ENCODE measurements around the gene LRP1B.

LRP1B gene

GRCh38 chr2:141967980-141968379 is 162.8 kb downstream of the LRP1B start:
- no peak overlapping the region for H3K4me3 ChIP-seq
- no peak overlapping the region for H3K27ac ChIP-seq
- TF ChIP-seq CTCF (IDR thresholded peaks at IDR 0.05) = no peak

DNA sequence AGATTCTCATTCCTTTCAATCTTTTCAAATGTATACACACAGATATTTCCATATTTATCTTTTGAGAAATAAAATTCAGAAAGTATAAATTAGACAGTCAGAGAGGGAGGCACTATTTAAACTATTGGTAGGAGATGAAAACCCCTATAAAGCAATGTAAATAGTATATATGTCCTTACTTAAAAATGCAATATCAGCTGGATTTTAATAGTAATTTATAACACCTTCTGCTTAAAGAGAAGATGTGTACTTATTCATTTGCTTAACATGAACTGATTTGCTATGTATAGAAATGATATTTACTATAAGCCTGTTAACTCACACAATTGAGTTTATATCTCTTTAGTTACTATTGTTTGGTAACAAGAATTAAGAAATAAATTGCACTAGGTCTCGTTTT is 163.3 kb downstream of the LRP1B start:
- no peak for TF ChIP-seq CTCF (IDR thresholded peaks at IDR 0.05)
- DNase-seq (ENCODE audit: low spot score) = no peak
- Histone ChIP-seq H3K4me3 (no peak overlapping the region), H3K27ac (no peak overlapping the region)

More at GRCh38 chr2:141967980-141968379, 162.8 kb downstream of the LRP1B start:
- no peak for DNase-seq (ENCODE audit: low spot score)

DNA sequence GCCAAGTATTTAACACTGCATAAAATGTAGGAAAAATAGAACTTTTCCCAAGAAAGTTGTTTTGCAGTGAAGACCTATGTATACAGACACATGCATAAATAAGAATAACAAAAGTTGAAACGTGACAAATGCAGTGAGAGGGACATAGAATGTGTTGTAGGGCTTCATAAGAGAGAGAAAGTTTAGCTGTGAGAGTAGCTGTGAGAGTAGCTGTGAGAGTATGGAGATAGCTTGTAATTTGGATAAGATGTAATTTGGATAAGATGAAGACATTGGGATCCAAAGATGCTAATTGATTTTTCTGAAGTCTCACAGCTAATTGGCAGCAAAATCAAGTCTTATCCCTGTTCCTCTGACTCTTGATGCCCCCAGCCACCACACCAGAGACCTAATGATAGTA is 170.9 kb downstream of the LRP1B start:
- TF ChIP-seq CTCF (IDR thresholded peaks at IDR 0.05) = no peak
- no peak for DNase-seq (ENCODE audit: low spot score)
- H3K27ac ChIP-seq = no peak overlapping the region
- H3K4me3 ChIP-seq = no peak overlapping the region

DNA sequence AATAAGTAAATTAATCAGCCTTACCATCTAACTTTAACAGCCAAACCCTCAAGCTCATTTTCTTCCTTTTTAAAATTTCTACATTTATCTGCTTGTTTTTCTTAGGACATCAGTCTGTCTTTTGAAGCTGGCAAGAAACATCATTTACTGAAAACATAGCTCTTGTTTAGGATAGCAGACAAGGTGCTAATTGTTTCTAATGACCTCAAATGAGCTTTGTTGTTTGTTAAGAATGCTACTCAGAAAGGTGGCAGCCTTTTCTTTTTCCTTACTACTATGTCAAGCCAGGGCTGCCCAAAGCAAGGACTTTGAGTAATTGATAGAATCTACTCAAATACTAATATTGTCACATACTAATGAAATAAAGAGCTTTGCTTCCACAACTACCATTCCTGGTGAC is 171.8 kb downstream of the LRP1B start:
- H3K27ac ChIP-seq = no peak overlapping the region
- no peak overlapping the region for H3K4me3 ChIP-seq
- DNase-seq (ENCODE audit: low spot score) = no peak
- TF ChIP-seq CTCF (IDR thresholded peaks at IDR 0.05) = no peak

DNA sequence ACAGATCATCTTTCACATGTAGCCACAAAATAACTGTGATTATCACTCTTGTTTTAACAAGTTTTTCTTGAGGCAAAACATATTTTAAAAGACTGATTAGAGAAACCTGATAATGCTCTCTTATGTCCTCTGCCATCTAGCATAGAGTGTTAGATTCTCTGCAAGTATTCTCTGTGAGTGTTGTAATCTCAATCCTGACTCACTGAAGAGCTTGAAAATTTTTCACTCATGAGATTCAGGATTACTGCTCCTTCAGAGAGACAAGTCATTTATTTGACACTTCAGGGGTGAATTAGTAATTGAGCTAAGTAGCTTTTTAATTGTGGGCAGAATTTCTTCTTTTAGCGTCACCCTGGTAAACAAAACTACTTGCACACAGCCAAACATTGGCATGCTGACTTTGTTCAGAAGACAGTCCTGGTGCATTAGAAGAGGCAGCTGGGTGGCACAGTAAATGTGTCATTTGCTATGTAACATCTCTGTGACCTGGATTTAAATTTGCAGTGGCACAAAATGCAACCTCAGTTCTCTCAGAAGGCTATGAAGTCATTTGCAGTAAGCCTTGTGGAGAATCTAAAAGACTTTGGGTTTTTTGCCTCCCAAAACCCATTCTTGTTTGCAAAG is 172.9 kb downstream of the LRP1B start:
- no peak for TF ChIP-seq CTCF (IDR thresholded peaks at IDR 0.05)
- Histone ChIP-seq H3K27ac (no peak overlapping the region), H3K4me3 (no peak overlapping the region)
- DNase-seq (ENCODE audit: low spot score) = no peak

DNA sequence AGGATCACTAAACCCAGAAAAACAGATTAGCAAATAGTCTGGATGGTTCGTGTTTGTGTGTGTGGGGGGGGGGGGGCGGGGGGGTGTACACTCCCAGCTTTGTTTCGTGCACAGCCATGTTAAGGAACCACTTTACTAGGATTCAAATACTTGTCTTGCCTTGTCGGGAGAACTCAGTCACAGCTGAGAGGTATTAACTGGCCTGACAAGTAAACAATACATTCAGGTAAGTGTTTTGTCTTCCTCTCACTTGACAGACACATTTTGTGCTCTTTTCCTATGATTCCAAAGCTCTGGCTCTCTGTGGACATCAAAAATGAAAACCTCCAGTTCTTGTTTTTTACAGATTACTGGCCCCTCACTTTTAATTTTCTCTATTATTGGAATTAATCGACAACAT is 173.5 kb downstream of the LRP1B start:
- DNase-seq (ENCODE audit: low spot score) = no peak
- Histone ChIP-seq H3K27ac (no peak overlapping the region), H3K4me3 (no peak overlapping the region)
- no peak for TF ChIP-seq CTCF (IDR thresholded peaks at IDR 0.05)

DNA sequence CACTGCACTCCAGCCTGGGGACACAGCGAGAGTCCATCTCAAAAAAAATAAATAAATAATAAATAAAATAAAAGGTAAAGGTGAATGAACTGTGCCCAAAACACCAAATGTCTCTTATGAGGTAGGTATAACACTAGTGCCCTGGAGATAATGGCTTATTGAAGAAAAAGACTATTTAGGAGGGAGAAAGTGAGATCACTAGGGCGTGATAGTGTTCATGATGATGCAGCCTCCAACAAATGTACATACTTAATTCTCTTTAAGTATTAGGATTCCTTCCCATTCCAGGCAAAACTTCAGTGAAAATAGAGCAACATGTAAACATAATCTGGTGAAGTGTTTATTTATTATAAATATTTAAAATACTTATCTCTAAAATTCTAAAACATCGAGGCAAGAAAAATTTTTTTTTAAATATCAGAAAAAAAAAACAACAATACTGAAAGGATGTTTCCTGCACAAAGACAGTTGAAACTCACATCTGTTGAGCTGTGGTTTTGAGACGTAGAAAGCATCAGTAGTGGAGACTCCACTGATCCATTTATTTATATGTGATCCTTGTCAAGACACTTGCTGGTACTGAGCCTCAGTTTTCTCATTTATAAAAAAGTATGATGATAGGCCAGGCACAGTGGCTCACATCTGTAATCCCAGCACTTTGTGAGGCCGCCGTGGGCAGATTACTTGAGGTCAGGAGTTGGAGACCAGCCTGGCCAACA is 183.3 kb downstream of the LRP1B start:
- DNase-seq (ENCODE audit: low spot score) = no peak
- Histone ChIP-seq H3K27ac (no peak overlapping the region), H3K4me3 (no peak overlapping the region)
- TF ChIP-seq CTCF (IDR thresholded peaks at IDR 0.05) = no peak

Measured in coronary artery (tissue), 2 donors.